Measurements from ENCODE around the gene PGBD5. TPM values are rescaled to one million over a fixed set of nuclear protein-coding genes. Genes with fewer than 3 reads are reported as not detected.

The PGBD5 gene
- total and polyA plus RNA-seq, 2 donors (not counting 1 experiment from before 2014, with no cell fraction given) = 0.10 to 0.17 TPM

- H3K27ac ChIP-seq (ENCODE audit: insufficient read depth, low read length) = no peak overlapping the region
- H4K20me1 ChIP-seq (ENCODE audit: control insufficient read depth, extremely low read depth, insufficient read depth, low read length) = no peaks in the 10 kb centered on the region
- H3K27me3 ChIP-seq (ENCODE audit: control insufficient read depth, insufficient read depth, low read length) = no peaks in the 10 kb centered on the region
- H2AFZ ChIP-seq (ENCODE audit: low read length) = no peak overlapping the region
- no peak overlapping the region for H3K4me3 ChIP-seq (replicated peaks in 1 of 4; ENCODE audit: control extremely low read depth in 1 of 4, insufficient read depth in 1 of 4, low read depth in 3 of 4, low read length in 4 of 4)
- no peaks in the 10 kb centered on the region for H3K36me3 ChIP-seq (ENCODE audit: control insufficient read depth, insufficient read depth, low read length)
- no peaks in the 10 kb centered on the region for H3K9me3 ChIP-seq (ENCODE audit: control insufficient read depth, insufficient read depth, low read depth, low read length)
- H3K4me2 ChIP-seq (ENCODE audit: extremely low read depth, insufficient read depth, low read length) = no peak overlapping the region
- TF ChIP-seq CTCF (conservative IDR thresholded peaks at IDR 0.05 in 1 of 2, IDR thresholded peaks at IDR 0.05 in 1 of 2; ENCODE audit: low read depth in 1 of 2, low read length in 2 of 2) = no peak
- no peak for TF ChIP-seq EZH2 (IDR thresholded peaks at IDR 0.05; ENCODE audit: low read length, missing control alignments)
- H3K79me2 ChIP-seq (ENCODE audit: control insufficient read depth, insufficient read depth, low read length) = no peaks in the 10 kb centered on the region
- H3K4me1 ChIP-seq (ENCODE audit: control insufficient read depth, extremely low read depth, insufficient read depth, low read length) = no peaks in the 10 kb centered on the region
- no peak overlapping the region for H3K9ac ChIP-seq (ENCODE audit: insufficient read depth, low read length)
- peak in 1 of 2 donors; percentile 69 for DNase-seq (ENCODE audit: low read depth in 2 of 2)
Measured at GRCh38 chr1:230350208-230350921, 75.8 kb downstream of the PGBD5 start.

- DNase-seq (ENCODE audit: low read depth in 2 of 2) = no peak
- no peak overlapping the region for H3K9ac ChIP-seq (ENCODE audit: insufficient read depth, low read length)
- no peaks in the 10 kb centered on the region for H3K9me3 ChIP-seq (ENCODE audit: control insufficient read depth, insufficient read depth, low read depth, low read length)
- H3K4me3 ChIP-seq (replicated peaks in 1 of 4; ENCODE audit: control extremely low read depth in 1 of 4, insufficient read depth in 1 of 4, low read depth in 3 of 4, low read length in 4 of 4) = no peak overlapping the region
- H3K27ac ChIP-seq (ENCODE audit: insufficient read depth, low read length) = no peak overlapping the region
- no peak overlapping the region for H2AFZ ChIP-seq (ENCODE audit: low read length)
- H3K27me3 ChIP-seq (ENCODE audit: control insufficient read depth, insufficient read depth, low read length) = no peaks in the 10 kb centered on the region
- TF ChIP-seq EZH2 (IDR thresholded peaks at IDR 0.05; ENCODE audit: low read length, missing control alignments) (no peak), CTCF (conservative IDR thresholded peaks at IDR 0.05 in 1 of 2, IDR thresholded peaks at IDR 0.05 in 1 of 2; ENCODE audit: low read depth in 1 of 2, low read length in 2 of 2) (no peak)
- H3K36me3 ChIP-seq (ENCODE audit: control insufficient read depth, insufficient read depth, low read length) = no peaks in the 10 kb centered on the region
- H4K20me1 ChIP-seq (ENCODE audit: control insufficient read depth, extremely low read depth, insufficient read depth, low read length) = no peaks in the 10 kb centered on the region
- H3K4me2 ChIP-seq (ENCODE audit: extremely low read depth, insufficient read depth, low read length) = no peak overlapping the region
- no peaks in the 10 kb centered on the region for H3K4me1 ChIP-seq (ENCODE audit: control insufficient read depth, extremely low read depth, insufficient read depth, low read length)
- no peaks in the 10 kb centered on the region for H3K79me2 ChIP-seq (ENCODE audit: control insufficient read depth, insufficient read depth, low read length)
Measured at GRCh38 chr1:230349020-230349393, 77.1 kb downstream of the PGBD5 start.

- Histone ChIP-seq H3K4me2 (ENCODE audit: extremely low read depth, insufficient read depth, low read length) (no peak overlapping the region), H3K79me2 (ENCODE audit: control insufficient read depth, insufficient read depth, low read length) (no peaks in the 10 kb centered on the region), H3K36me3 (ENCODE audit: control insufficient read depth, insufficient read depth, low read length) (no peaks in the 10 kb centered on the region), H3K4me1 (ENCODE audit: control insufficient read depth, extremely low read depth, insufficient read depth, low read length) (no peaks in the 10 kb centered on the region), H3K9ac (ENCODE audit: insufficient read depth, low read length) (no peak overlapping the region), H3K27me3 (ENCODE audit: control insufficient read depth, insufficient read depth, low read length) (no peaks in the 10 kb centered on the region), H3K27ac (ENCODE audit: insufficient read depth, low read length) (no peak overlapping the region), H2AFZ (ENCODE audit: low read length) (no peak overlapping the region), H3K9me3 (ENCODE audit: control insufficient read depth, insufficient read depth, low read depth, low read length) (no peaks in the 10 kb centered on the region), H3K4me3 (replicated peaks in 1 of 4; ENCODE audit: control extremely low read depth in 1 of 4, insufficient read depth in 1 of 4, low read depth in 3 of 4, low read length in 4 of 4) (no peak overlapping the region), H4K20me1 (ENCODE audit: control insufficient read depth, extremely low read depth, insufficient read depth, low read length) (no peaks in the 10 kb centered on the region)
- DNase-seq (ENCODE audit: low read depth in 2 of 2) = no peak
- TF ChIP-seq CTCF (conservative IDR thresholded peaks at IDR 0.05 in 1 of 2, IDR thresholded peaks at IDR 0.05 in 1 of 2; ENCODE audit: low read depth in 1 of 2, low read length in 2 of 2) (no peak), EZH2 (IDR thresholded peaks at IDR 0.05; ENCODE audit: low read length, missing control alignments) (no peak)
Measured at GRCh38 chr1:230348386-230349019, 77.6 kb downstream of the PGBD5 start.

All from fibroblast of lung (primary cell).